K562 (cell line): ENCODE measurements around the gene FAF2. TPM values are rescaled to one million over a fixed set of nuclear protein-coding genes. Genes with fewer than 3 reads are reported as not detected.

Source experiments
- ATAC-seq: fragments of 200-7000 bp; cut with Tn5 transposase; 3 replicates; pipeline ENCODE4 v1.9.1; 2020; ENCODE audit warnings: moderate library complexity
- BruUV-seq: library from RNA; stranded (reverse); fragments of 400-500 nt; replicated peaks from 2 replicates; lab custom pipeline; 2021; lab: Mats Ljungman, UMichigan
- CTCF ChIA-PET: fragments of 300-600 bp; formaldehyde crosslinking; extraction: SDS; loops from one replicate; lab custom pipeline; 2021; ENCODE audit warnings: low intra/inter-chr PET ratio; lab: Yijun Ruan, JAX
- POLR2A ChIA-PET: fragments of 300-600, 350-650 bp; sonication (Branson Sonifier 250); formaldehyde crosslinking; extraction: SDS; loops from one replicate; lab custom pipeline; 2021; ENCODE audit warnings: antibody characterized with exemption, inconsistent platforms; lab: Yijun Ruan, JAX
- DNase-seq, 4 experiments: peaks; one replicate each; pipeline versions ENCODE4 v3.0.0 to v3.0.0-alpha.2; 2011 to 2018; ENCODE audit warnings: low spot score in 3 of 4, mixed read lengths in 3 of 4; ENCODE audit errors: extremely low read depth in 1 of 4
- FAIRE-seq: peaks from 2 replicates; lab custom pipeline; 2011; peaks lifted over from hg19 to GRCh38; lab: Jason Lieb, UNC
- H2AFZ ChIP-seq: 2 replicates; pipeline ENCODE4 v1.6.0; 2011; ENCODE audit warnings: low read depth, low read length, control low read depth, inconsistent platforms
- H3K27ac ChIP-seq: fragments of 200-600 bp; 3 replicates; pipeline ENCODE4 v1.8.0; 2011; ENCODE audit warnings: low read depth, mild to moderate bottlenecking, control low read depth, inconsistent platforms, low read length, moderate library complexity, mixed read lengths; ENCODE audit errors: extremely low read depth
- H3K27me3 ChIP-seq, 2 experiments: fragments of 300-600 bp in 1 of 2; 2 replicates in 1 of 2; 3 replicates in 1 of 2; pipeline versions ENCODE4 v1.6.0 to v1.8.0; 2011; ENCODE audit warnings: inconsistent platforms in 2 of 2, low read length in 2 of 2, mild to moderate bottlenecking in 1 of 2, mixed read lengths in 1 of 2, moderate library complexity in 1 of 2; ENCODE audit not compliant: control insufficient read depth in 2 of 2, insufficient read depth in 2 of 2
- H3K36me3 ChIP-seq: fragments of 300-600 bp; 3 replicates; pipeline ENCODE4 v1.8.0; 2011; ENCODE audit warnings: mild to moderate bottlenecking, low read length, inconsistent platforms; ENCODE audit not compliant: control insufficient read depth, insufficient read depth
- H3K4me1 ChIP-seq, 2 experiments: fragments of 200-600 bp in 1 of 2; replicated peaks in 1 of 2; 2 replicates in 1 of 2; 3 replicates in 1 of 2; pipeline versions ENCODE4 v1.5.1 to v1.8.0; 2011; ENCODE audit warnings: inconsistent platforms in 2 of 2, low read length in 2 of 2, mild to moderate bottlenecking in 1 of 2, mixed read lengths in 1 of 2, moderate library complexity in 1 of 2; ENCODE audit not compliant: control insufficient read depth in 2 of 2, insufficient read depth in 2 of 2
- H3K4me2 ChIP-seq: 2 replicates; pipeline ENCODE4 v1.6.1; 2011; ENCODE audit warnings: low read length, control low read depth, inconsistent platforms, mixed read lengths; ENCODE audit not compliant: insufficient read depth
- H3K4me3 ChIP-seq: fragments of 200-600 bp; sonication (generic), shearing (Covaris generic); 2 replicates; pipeline ENCODE4 v1.5.1; 2016; ENCODE audit warnings: control low read depth, inconsistent platforms
- H3K79me2 ChIP-seq: fragments of 200-600 bp; 3 replicates; pipeline ENCODE4 v1.8.0; 2011; ENCODE audit warnings: low read length, inconsistent platforms; ENCODE audit not compliant: control insufficient read depth, insufficient read depth
- H3K9ac ChIP-seq, 2 experiments: 2 replicates each; pipeline versions ENCODE4 v1.6.0 to v1.6.1; 2011; ENCODE audit warnings: low read depth in 2 of 2, low read length in 2 of 2, control low read depth in 1 of 2, inconsistent platforms in 1 of 2, mild to moderate bottlenecking in 1 of 2, mixed read lengths in 1 of 2; ENCODE audit not compliant: insufficient read depth in 1 of 2
- H3K9me1 ChIP-seq: one replicate; pipeline ENCODE4 v1.6.0; 2011; ENCODE audit warnings: inconsistent platforms, mild to moderate bottlenecking, low read length, moderate library complexity; ENCODE audit not compliant: control insufficient read depth, insufficient read depth
- H3K9me3 ChIP-seq: replicated peaks from 2 replicates; pipeline ENCODE4 v1.5.1; 2011; ENCODE audit warnings: low read depth, low read length, inconsistent platforms; ENCODE audit not compliant: control insufficient read depth, insufficient read depth
- H4K20me1 ChIP-seq: replicated peaks from 2 replicates; pipeline ENCODE4 v1.6.1; 2011; ENCODE audit warnings: low read length, inconsistent platforms, mixed read lengths; ENCODE audit not compliant: control insufficient read depth, insufficient read depth
- BACH1 ChIP-seq: fragments of 200-800 bp; sonication (Bioruptor generic); IDR thresholded peaks from 2 replicates; pipeline ENCODE4 v1.6.1; 2016; ENCODE audit warnings: missing genetic modification characterization, missing compliant biosample characterization
- FOXP1 ChIP-seq: sonication (generic); formaldehyde crosslinking; IDR thresholded peaks from 2 replicates; pipeline ENCODE4 v1.8.0; 2022; ENCODE audit warnings: mild to moderate bottlenecking, missing genetic modification reagents
- GTF2A2 ChIP-seq: IDR thresholded peaks from 2 replicates; pipeline ENCODE4 v1.6.1; 2016; ENCODE audit warnings: mild to moderate bottlenecking, missing genetic modification characterization, missing compliant biosample characterization
- HSF4 ChIP-seq: fragments of 250-450 bp; sonication (Bioruptor Pico); IDR thresholded peaks from 2 replicates; pipeline ENCODE4 v2.1.2; 2022; ENCODE audit warnings: mild to moderate bottlenecking, moderate library complexity, borderline replicate concordance
- JUN ChIP-seq, 2 experiments: sonication (generic) in 1 of 2; formaldehyde crosslinking in 1 of 2; IDR thresholded peaks; 2 replicates each; pipeline versions ENCODE4 v1.6.1 to v1.8.0; 2012 to 2022; ENCODE audit warnings: borderline replicate concordance in 2 of 2, mild to moderate bottlenecking in 2 of 2, improper control_type of control experiment in 1 of 2, low read depth in 1 of 2, low read length in 1 of 2, missing genetic modification reagents in 1 of 2
- MYC ChIP-seq, 2 experiments: fragments of 250-450 bp in 1 of 2; sonication (Bioruptor Pico) in 1 of 2; IDR thresholded peaks; 2 replicates each; pipeline versions ENCODE4 v1.5.1 to v1.6.1; 2012 to 2021; ENCODE audit warnings: low read depth in 2 of 2, borderline replicate concordance in 1 of 2, improper control_type of control experiment in 1 of 2, low read length in 1 of 2, mild to moderate bottlenecking in 1 of 2, moderate library complexity in 1 of 2
- NBN ChIP-seq: fragments of 450-650 bp; IDR thresholded peaks from 2 replicates; pipeline ENCODE4 v1.6.1; 2016; ENCODE audit warnings: low read depth, mild to moderate bottlenecking
- NFRKB ChIP-seq: fragments of 450-650 bp; IDR thresholded peaks from 2 replicates; pipeline ENCODE4 v1.6.1; 2016; ENCODE audit warnings: low read depth
- NR0B1 ChIP-seq: fragments of 450-650 bp; IDR thresholded peaks from one replicate; pipeline ENCODE4 v1.6.1; 2018; ENCODE audit warnings: mild to moderate bottlenecking, moderate library complexity; ENCODE audit not compliant: partially characterized antibody
- TARDBP ChIP-seq: fragments of 450-650 bp; IDR thresholded peaks from 2 replicates; pipeline ENCODE4 v1.6.1; 2016
- TEAD2 ChIP-seq: fragments of 450-650 bp; IDR thresholded peaks from 2 replicates; pipeline ENCODE4 v1.6.1; 2016; ENCODE audit warnings: missing genetic modification characterization, control low read depth, missing compliant biosample characterization
- XRCC5 ChIP-seq: fragments of 200-400 bp; formaldehyde crosslinking; IDR thresholded peaks from 2 replicates; pipeline ENCODE4 v1.6.1; 2017; ENCODE audit warnings: low read depth, mild to moderate bottlenecking, low read length
- ZC3H8 ChIP-seq: fragments of 450-650 bp; IDR thresholded peaks from 2 replicates; pipeline ENCODE4 v1.6.1; 2017
- ZEB2 ChIP-seq: fragments of 450-650 bp; IDR thresholded peaks from 2 replicates; pipeline ENCODE4 v1.6.1; 2016
- ZKSCAN1 ChIP-seq: fragments of 150-350 bp; IDR thresholded peaks from 2 replicates; pipeline ENCODE4 v1.6.1; 2016; ENCODE audit warnings: low read depth, low read length
- ZNF140 ChIP-seq: fragments of 250-450 bp; sonication (Bioruptor Pico); IDR thresholded peaks from 2 replicates; pipeline ENCODE4 v1.8.0; 2021; ENCODE audit warnings: moderate library complexity, mild to moderate bottlenecking, inconsistent platforms
- ZNF197 ChIP-seq: fragments of 200-800 bp; sonication (Bioruptor generic); IDR thresholded peaks from 2 replicates; pipeline ENCODE4 v1.6.1; 2016; ENCODE audit warnings: low read depth, missing genetic modification characterization, missing compliant biosample characterization
- ZNF239 ChIP-seq: fragments of 250-450 bp; sonication (Bioruptor Pico); IDR thresholded peaks from 2 replicates; pipeline ENCODE4 v1.4.0; 2020; ENCODE audit warnings: mild to moderate bottlenecking
- ZNF584 ChIP-seq: fragments of 200-800 bp; sonication (Bioruptor generic); IDR thresholded peaks from 2 replicates; pipeline ENCODE4 v1.6.1; 2016; ENCODE audit warnings: low read depth, mild to moderate bottlenecking, missing genetic modification characterization, missing compliant biosample characterization
- ZNF644 ChIP-seq: fragments of 200-800 bp; sonication (Bioruptor generic); IDR thresholded peaks from 2 replicates; pipeline ENCODE4 v1.6.1; 2016; ENCODE audit warnings: low read depth, missing genetic modification characterization, missing compliant biosample characterization
- ZNF717 ChIP-seq: fragments of 250-450 bp; sonication (Bioruptor Pico); IDR thresholded peaks from 2 replicates; pipeline ENCODE4 v1.5.0; 2021
- ZNF766 ChIP-seq: fragments of 200-800 bp; sonication (Bioruptor generic); conservative IDR thresholded peaks from 2 replicates; pipeline ENCODE4 v1.6.1; 2016; ENCODE audit warnings: missing genetic modification characterization, missing compliant biosample characterization
- WGBS: fragments of 100-300 bp; shearing (Covaris generic); methylation state at CpG from one replicate; pipeline ENCODE4 v1.1.6; 2016; ENCODE audit warnings: low coverage, mixed read lengths; ENCODE audit not compliant: insufficient coverage; ENCODE audit errors: missing lambda C conversion rate; 5-methylcytosine and 5-hydroxymethylcytosine counted together
- in situ Hi-C: fragments of 300-500 bp; cut with MboI; formaldehyde crosslinking; loops from 4 replicates; pipeline ENCODE4 v1.15.0; 2018; ENCODE audit warnings: inconsistent platforms, mixed read lengths
- intact Hi-C: fragments of 100-400 bp; cut with micrococcal nuclease; formaldehyde crosslinking; loops from 2 replicates; pipeline ENCODE4 v1.14.2; 2022
- polyA plus RNA-seq, 8 experiments: library from polyadenylated mRNA; depleted of rRNA in 4 of 8; stranded (reverse) in 5 of 8; unstranded in 3 of 8; fragments of >200 nt; fragmentation: Nextera tagmentation in 2 of 8; fragmentation: Illumina TruSeq in 1 of 8; extraction: Ambion mirVana in 2 of 8; extraction: Trizol in 1 of 8; gene quantifications; 2 replicates each; pipeline versions ENCODE4 v1.2.1 to v1.2.3, GENCODE V29; 2011 to 2014; ENCODE audit warnings: inconsistent platforms in 1 of 8, missing spikeins in 1 of 8
- total RNA-seq, 7 experiments: library from RNA; depleted of rRNA in 6 of 7; stranded (reverse); fragments of >200 nt in 6 of 7; fragmentation: Illumina TruSeq in 2 of 7; extraction: Trizol in 2 of 7; gene quantifications; 2 replicates each; pipeline versions ENCODE4 v1.2.1 to v1.2.3, GENCODE V29; 2011 to 2021; ENCODE audit warnings: low replicate concordance in 1 of 7

Gene FAF2
- total and polyA plus RNA-seq, 9 of the 15 experiments (the other 6 are each of a cell fraction or from before 2014, with no cell fraction given) = 25.0 to 44.6 (median 36.1) TPM

DNA sequence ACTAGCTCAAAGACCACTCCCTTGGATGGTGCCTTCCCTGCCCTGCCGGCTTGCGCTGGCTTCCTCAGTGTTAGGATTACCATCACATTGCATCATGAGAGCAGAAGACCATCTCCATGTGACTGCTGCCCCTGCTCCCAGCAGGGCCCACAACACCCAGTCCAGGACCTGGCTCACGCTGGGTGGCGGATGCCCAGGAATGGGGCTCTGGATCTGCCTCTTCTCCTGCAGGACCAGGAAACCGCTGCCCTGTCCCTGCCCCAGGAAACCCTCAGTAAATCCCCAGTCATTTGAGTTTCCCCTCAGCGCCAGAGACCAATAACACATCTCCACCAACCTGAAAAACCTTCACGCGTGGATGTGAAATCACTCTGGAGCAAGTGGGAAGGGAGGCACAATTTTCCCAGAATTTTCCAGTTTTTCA is 92.3 kb downstream of the FAF2 start (continued):
- TF ChIP-seq TEAD2 (tag) (no peak), ZC3H8 (no peak), BACH1 (no peak), ZNF239 (peak; percentile 82), XRCC5 (no peak), ZNF717 (no peak), JUN (IDR thresholded peaks at IDR 0.05; ENCODE audit: borderline replicate concordance, low read depth, low read length) (peak; percentile 38; the same call in 1 of the 2 replicates), JUN (CRISPR knock-in tag; IDR thresholded peaks at IDR 0.05; ENCODE audit: borderline replicate concordance) (no peak), NBN (no peak)

DNA sequence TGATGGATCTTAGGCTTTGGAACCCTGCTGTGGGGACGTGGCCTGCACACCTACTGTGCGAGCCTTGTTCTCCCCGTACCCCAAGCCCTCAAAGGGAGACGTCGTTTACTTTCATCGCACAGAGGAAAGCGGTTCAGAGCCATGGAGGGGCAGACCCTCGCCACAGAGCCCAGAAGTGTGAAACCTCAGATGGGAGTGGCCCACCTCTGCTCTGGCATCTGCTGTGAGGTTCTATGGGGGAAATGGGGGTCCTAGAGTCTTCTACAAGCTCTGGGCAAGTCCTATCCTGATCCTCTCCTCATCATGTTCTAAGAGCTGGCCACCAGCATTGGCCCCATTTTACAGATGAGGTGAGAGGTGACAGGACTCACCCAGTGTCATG is 92.8 kb downstream of the FAF2 start:
- CTCF ChIA-PET = no interaction called here
- Histone ChIP-seq H3K9me1 (no peaks in the 10 kb centered on the region), H3K27ac (peak overlapping the region; percentile 77; the same call in 2 of the 3 replicates), H3K36me3 (no peaks in the 10 kb centered on the region; the same call in 2 of the 3 replicates), H3K4me3 (no peak overlapping the region), H3K4me2 (peak overlapping the region; percentile 94; the same call in 1 of the 2 replicates), H3K4me1 (peaks cover 41 to 57% of the 10 kb centered on the region in 2 experiments), H3K9me3 (no peaks in the 10 kb centered on the region), H4K20me1 (no peaks in the 10 kb centered on the region), H2AFZ (no peak overlapping the region), H3K9ac (peak overlapping the region; percentile 75 to 94; a peak in 3 of 4 replicates), H3K27me3 (no peaks in the 10 kb centered on the region), H3K79me2 (peaks cover 32% of the 10 kb centered on the region)
- BruUV-seq = no TSS peak
- 77% methylated on average over 8 of the region's 8 CpGs for WGBS
- in situ Hi-C loops = no loop called here
- no peak for ATAC-seq
- POLR2A ChIA-PET = interaction anchor here (0.5 to 1.6 kb wide), 3 partner anchors 10 to 29 kb away, joined by 3 to 4 read pairs (median 3); no protein-coding TSS in a partner anchor
- no peak for DNase-seq
- no peak for FAIRE-seq
- intact Hi-C loops = no loop called here
- TF ChIP-seq ZNF644 (tag) (peak; percentile 48), ZNF197 (0 out of 2 replicates have a peak, but pooled peaks have one; percentile 44), ZKSCAN1 (peak; percentile 90), TARDBP (peak; percentile 53; the same call in 1 of the 2 replicates), FOXP1 (CRISPR knock-in tag) (no peak), ZNF766 (CRISPR knock-in tag) (0 out of 2 replicates have a peak, but pooled peaks have one; percentile 24), ZEB2 (no peak), NR0B1 (no peak), ZNF140 (CRISPR knock-in tag) (no peak), MYC (IDR thresholded peaks at IDR 0.05; ENCODE audit: low read depth, low read length) (no peak), MYC (CRISPR knock-in tag; IDR thresholded peaks at IDR 0.05; ENCODE audit: borderline replicate concordance, low read depth) (peak; percentile 52; the same call in 1 of the 2 replicates), NFRKB (peak; percentile 78; the same call in 1 of the 2 replicates), HSF4 (CRISPR knock-in tag) (no peak), GTF2A2 (tag) (peak; percentile 20; the same call in 1 of the 2 replicates), ZNF584 (CRISPR knock-in tag) (peak; percentile 49; the same call in 1 of the 2 replicates)
